Measurements from ENCODE around the gene ZNF70. TPM values are rescaled to one million over a fixed set of nuclear protein-coding genes. Genes with fewer than 3 reads are reported as not detected.

ZNF70 gene
- 2.0 TPM for total RNA-seq
- polyA plus RNA-seq = under 1 TPM; 0.06 to 0.49 (median 0.27) TPM

DNA sequence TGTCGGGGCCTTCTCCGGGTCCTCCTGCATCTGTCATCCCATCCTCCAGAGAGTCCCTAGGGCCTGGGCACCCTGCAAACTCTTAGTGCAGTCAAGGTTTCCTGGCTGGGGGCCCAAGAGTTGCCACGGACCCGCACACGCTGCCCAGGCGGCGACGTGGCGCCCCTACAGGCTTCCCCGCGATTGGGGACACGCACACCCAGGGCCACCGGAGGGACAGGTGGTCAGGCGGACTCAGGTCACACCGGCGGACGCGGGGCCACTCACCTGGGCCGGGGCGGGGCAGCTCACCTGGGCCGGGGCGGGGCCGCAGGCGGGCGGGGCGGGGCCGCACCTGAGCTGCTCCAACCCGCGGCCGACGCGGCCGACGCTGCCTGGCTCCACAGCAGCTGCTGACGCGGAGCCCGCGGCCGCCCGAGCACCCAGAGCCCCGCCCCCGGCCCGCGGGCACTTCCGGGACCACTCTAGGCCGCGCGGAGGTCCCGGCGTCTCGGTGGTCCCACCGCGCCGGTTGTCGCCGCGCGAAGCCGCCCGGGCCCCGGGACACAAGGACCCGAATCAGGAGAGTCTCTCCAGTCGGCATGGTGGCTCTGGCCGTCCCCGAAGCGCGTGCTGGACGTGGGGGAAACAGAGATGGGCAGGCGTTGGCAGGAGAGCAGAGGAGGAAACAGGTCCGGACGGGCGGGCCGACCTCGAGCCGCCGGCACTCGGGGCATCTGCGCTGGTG, at the start of gene ZNF70:
Gene ZNF70 (minus strand): TSS at position 399 of the 727 bp plus-strand sequence. CDS start 5,972 bp downstream, outside the sequence.
- H3K4me1 ChIP-seq (ENCODE audit: control insufficient read depth, insufficient read depth, low read length, poor library complexity, severe bottlenecking) = peaks cover 14% of the 10 kb centered on the region
- H3K27me3 ChIP-seq (ENCODE audit: control insufficient read depth, insufficient read depth, low read length) = no peaks in the 10 kb centered on the region
- peak; percentile 97 to 99 for ATAC-seq (ENCODE audit: low read depth in 2 of 2)
- Mint-ChIP-seq H3K27me3 (peaks cover 7% of the 10 kb centered on the region), H3K27ac (peak within 1 kb of the TSS; percentile 72 to 85 (median 82)), H3K4me1 (peaks cover 0 to 15% (median 10%) of the 10 kb centered on the region in 4 donors), H3K9me3 (peaks cover 0 to 4% (median 0%) of the 10 kb centered on the region in 7 donors), H3K36me3 (peaks cover 6% of the 10 kb centered on the region), H3K4me3 (peak within 1 kb of the TSS; percentile 81 to 88 (median 86))
- H3K27ac ChIP-seq (ENCODE audit: insufficient read depth, low read length, poor library complexity, severe bottlenecking) = peak within 1 kb of the TSS; percentile 43
- H3K36me3 ChIP-seq (ENCODE audit: control insufficient read depth, insufficient read depth, low read length) = no peaks in the 10 kb centered on the region
- peak within 1 kb of the TSS; percentile 74 for H3K4me3 ChIP-seq (ENCODE audit: low read depth, low read length)
- H3K9me3 ChIP-seq (ENCODE audit: control insufficient read depth in 2 of 2, low read length in 2 of 2) = no peaks in the 10 kb centered on the region
- DNase-seq = peak; percentile 80 to 91 (median 88)

DNA sequence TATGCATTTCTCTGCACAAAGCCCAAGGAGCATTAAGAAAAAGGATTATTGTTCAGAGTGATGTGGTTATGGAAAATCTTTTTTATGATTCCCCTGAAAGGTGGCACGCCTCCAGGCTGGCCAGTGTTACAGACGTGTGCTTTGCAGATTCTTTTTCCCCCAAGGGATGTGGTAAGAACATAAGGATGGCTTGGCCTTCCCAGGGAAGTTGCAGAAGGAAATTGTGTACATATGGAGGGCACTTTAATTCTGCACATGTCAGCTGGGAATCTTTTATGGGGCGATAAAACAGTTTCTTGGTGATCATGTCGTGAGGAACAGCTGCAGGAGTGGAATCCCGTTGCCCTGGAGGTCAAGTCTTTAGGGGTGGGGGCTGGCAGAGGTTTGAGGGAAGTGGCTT, 45.5 kb upstream of the ZNF70 start:
- no peaks in the 10 kb centered on the region for H3K9me3 ChIP-seq (ENCODE audit: control insufficient read depth in 2 of 2, low read length in 2 of 2)
- DNase-seq = no peak
- no peaks in the 10 kb centered on the region for H3K27me3 ChIP-seq (ENCODE audit: control insufficient read depth, insufficient read depth, low read length)
- H3K4me1 ChIP-seq (ENCODE audit: control insufficient read depth, insufficient read depth, low read length, poor library complexity, severe bottlenecking) = no peaks in the 10 kb centered on the region
- H3K27ac ChIP-seq (ENCODE audit: insufficient read depth, low read length, poor library complexity, severe bottlenecking) = no peak overlapping the region
- peak overlapping the region in 1 of 3 donors; percentile 31 for H3K27ac Mint-ChIP-seq
- H3K4me1 Mint-ChIP-seq = peaks cover 0 to 11% (median 8%) of the 10 kb centered on the region in 4 donors
- H3K27me3 Mint-ChIP-seq = no peaks in the 10 kb centered on the region
- H3K4me3 Mint-ChIP-seq = no peak overlapping the region
- no peak for ATAC-seq (ENCODE audit: low read depth in 2 of 2)
- H3K4me3 ChIP-seq (ENCODE audit: low read depth, low read length) = no peak overlapping the region
- H3K36me3 ChIP-seq (ENCODE audit: control insufficient read depth, insufficient read depth, low read length) = peaks cover 62% of the 10 kb centered on the region
- no peaks in the 10 kb centered on the region for H3K9me3 Mint-ChIP-seq
- peaks cover 32% of the 10 kb centered on the region for H3K36me3 Mint-ChIP-seq

DNA sequence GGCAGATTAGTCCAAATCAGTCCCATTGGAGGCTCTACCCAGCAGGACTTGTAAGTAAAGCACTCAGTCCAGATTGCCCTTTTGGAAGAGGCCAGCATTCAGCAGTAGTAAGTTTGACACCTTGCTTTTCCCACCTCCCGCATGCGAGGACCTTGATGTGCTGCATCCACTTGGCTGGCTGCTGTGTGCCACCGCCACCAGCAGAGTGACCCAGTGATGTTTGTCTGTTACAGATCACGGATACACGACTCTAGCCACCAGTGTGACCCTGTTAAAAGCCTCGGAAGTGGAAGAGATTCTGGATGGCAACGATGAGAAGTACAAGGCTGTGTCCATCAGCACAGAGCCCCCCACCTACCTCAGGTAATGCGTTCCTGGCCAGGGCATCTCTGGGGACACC, 42.4 kb upstream of the ZNF70 start:
- H3K4me1 Mint-ChIP-seq = peaks cover 10 to 33% (median 20%) of the 10 kb centered on the region in 4 donors
- ATAC-seq (ENCODE audit: low read depth in 2 of 2) (no peak), DNase-seq (no peak)
- H3K36me3 ChIP-seq (ENCODE audit: control insufficient read depth, insufficient read depth, low read length) = peaks cover 46% of the 10 kb centered on the region
- no peak overlapping the region for H3K27ac ChIP-seq (ENCODE audit: insufficient read depth, low read length, poor library complexity, severe bottlenecking)
- no peak overlapping the region for H3K27ac Mint-ChIP-seq
- peaks cover 22% of the 10 kb centered on the region for H3K36me3 Mint-ChIP-seq
- H3K9me3 ChIP-seq (ENCODE audit: control insufficient read depth in 2 of 2, low read length in 2 of 2) = no peaks in the 10 kb centered on the region
- H3K27me3 ChIP-seq (ENCODE audit: control insufficient read depth, insufficient read depth, low read length) = no peaks in the 10 kb centered on the region
- peaks cover 5% of the 10 kb centered on the region for H3K4me1 ChIP-seq (ENCODE audit: control insufficient read depth, insufficient read depth, low read length, poor library complexity, severe bottlenecking)
- H3K4me3 Mint-ChIP-seq = no peak overlapping the region
- no peaks in the 10 kb centered on the region for H3K27me3 Mint-ChIP-seq
- H3K4me3 ChIP-seq (ENCODE audit: low read depth, low read length) = no peak overlapping the region
- H3K9me3 Mint-ChIP-seq = no peaks in the 10 kb centered on the region

DNA sequence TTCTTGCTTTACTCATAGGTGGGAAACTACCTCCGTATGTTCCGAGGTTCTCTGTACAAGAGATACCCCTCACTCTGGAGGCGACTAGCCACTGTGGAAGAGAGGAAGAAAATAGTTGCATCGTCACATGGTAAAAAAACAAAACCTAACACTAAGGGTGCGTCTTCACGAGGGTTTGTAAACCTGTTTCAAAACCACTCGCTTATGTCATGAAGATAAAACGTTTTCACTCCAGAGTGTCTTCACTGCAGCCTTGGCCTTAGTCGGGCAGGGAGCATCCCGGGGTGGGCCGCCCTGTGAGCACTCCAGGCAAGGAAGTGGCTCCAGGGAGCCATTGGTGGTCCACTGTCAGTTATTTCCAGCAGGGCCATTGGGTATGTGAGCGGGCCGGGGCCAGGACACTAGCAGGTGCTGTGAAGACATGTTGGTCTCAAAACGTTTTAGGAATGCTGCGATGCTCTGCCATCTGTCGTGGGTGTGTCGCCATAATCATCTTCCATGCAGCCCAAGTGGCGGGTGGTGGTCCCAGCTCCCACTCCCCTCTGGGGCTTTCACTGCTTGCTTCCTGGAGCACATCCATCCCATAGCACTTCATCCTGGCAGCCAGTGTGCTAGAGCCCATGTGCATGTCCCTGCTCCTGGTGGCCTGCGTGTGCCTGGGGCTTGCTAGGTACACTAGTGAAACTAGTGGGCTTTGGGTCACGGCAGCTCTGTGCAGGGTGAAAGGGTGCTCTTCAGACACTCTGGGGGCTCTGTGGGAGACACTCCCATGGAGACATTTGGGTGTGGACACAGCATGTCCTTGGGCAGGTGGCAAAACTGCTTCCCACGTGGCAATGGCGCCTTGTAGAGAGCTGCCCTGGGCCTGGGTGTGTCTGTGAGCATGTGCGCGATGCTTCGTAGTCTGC, 41.1 kb upstream of the ZNF70 start:
- Mint-ChIP-seq H3K4me1 (peaks cover 14 to 41% (median 29%) of the 10 kb centered on the region in 4 donors), H3K27me3 (no peaks in the 10 kb centered on the region), H3K27ac (peak overlapping the region in 1 of 3 donors; percentile 59), H3K36me3 (peaks cover 20% of the 10 kb centered on the region), H3K9me3 (no peaks in the 10 kb centered on the region), H3K4me3 (peak overlapping the region in 2 of 4 donors; percentile 53 to 58)
- no peak overlapping the region for H3K4me3 ChIP-seq (ENCODE audit: low read depth, low read length)
- H3K27ac ChIP-seq (ENCODE audit: insufficient read depth, low read length, poor library complexity, severe bottlenecking) = no peak overlapping the region
- H3K9me3 ChIP-seq (ENCODE audit: control insufficient read depth in 2 of 2, low read length in 2 of 2) = no peaks in the 10 kb centered on the region
- H3K4me1 ChIP-seq (ENCODE audit: control insufficient read depth, insufficient read depth, low read length, poor library complexity, severe bottlenecking) = peaks cover 14% of the 10 kb centered on the region
- H3K27me3 ChIP-seq (ENCODE audit: control insufficient read depth, insufficient read depth, low read length) = no peaks in the 10 kb centered on the region
- peaks cover 45% of the 10 kb centered on the region for H3K36me3 ChIP-seq (ENCODE audit: control insufficient read depth, insufficient read depth, low read length)
- DNase-seq = no peak
- no peak for ATAC-seq (ENCODE audit: low read depth in 2 of 2)

DNA sequence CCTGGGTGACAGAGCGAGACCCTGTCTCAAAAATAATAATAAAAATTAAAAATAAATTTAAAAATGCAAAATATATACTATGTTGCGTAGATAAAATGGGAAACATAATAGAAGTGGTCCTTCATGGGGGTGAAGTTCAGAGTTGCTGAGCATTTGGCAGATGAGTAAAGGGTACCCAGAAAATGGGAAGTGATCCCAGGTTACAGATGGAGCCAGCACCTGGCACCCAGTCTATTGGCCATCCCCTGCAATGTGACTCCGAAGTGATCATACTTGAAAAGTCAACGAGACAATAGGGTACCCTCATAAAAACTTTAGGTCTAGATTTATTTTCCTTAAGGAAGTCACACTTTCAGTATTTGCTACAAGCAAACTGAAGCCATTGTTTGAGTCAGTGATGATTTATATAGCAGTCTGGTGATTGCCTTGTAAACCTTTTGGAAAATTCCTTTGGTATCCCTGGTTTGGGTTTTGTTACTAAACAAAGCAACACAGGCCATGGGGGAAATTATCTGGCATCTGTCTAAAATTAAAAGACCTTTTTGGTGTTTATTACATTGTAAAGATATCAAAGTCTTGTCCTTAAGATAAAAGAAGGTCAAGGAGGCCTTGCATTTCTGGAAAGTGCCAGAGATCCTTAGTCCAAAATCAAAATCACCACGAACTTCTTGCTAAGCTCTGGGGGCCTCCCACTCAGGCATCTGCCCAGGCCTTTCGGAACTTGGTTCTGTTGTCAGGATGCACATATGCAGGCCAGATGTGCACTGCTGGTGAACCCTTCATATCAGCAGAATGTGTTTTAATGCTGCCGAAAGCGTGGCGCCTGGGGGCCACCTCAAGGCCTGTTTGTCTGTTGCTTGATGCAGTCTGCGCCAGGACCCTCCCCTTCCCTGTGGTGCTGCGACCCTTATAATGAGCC, 40.2 kb upstream of the ZNF70 start:
- no peak for DNase-seq
- Histone ChIP-seq H3K4me3 (ENCODE audit: low read depth, low read length) (no peak overlapping the region), H3K27me3 (ENCODE audit: control insufficient read depth, insufficient read depth, low read length) (no peaks in the 10 kb centered on the region), H3K36me3 (ENCODE audit: control insufficient read depth, insufficient read depth, low read length) (peaks cover 38% of the 10 kb centered on the region), H3K9me3 (ENCODE audit: control insufficient read depth in 2 of 2, low read length in 2 of 2) (no peaks in the 10 kb centered on the region), H3K4me1 (ENCODE audit: control insufficient read depth, insufficient read depth, low read length, poor library complexity, severe bottlenecking) (peaks cover 20% of the 10 kb centered on the region), H3K27ac (ENCODE audit: insufficient read depth, low read length, poor library complexity, severe bottlenecking) (no peak overlapping the region)
- Mint-ChIP-seq H3K9me3 (no peaks in the 10 kb centered on the region), H3K27ac (no peak overlapping the region), H3K4me3 (no peak overlapping the region), H3K27me3 (no peaks in the 10 kb centered on the region), H3K4me1 (peaks cover 14 to 48% (median 33%) of the 10 kb centered on the region in 4 donors), H3K36me3 (peaks cover 13% of the 10 kb centered on the region)
- no peak for ATAC-seq (ENCODE audit: low read depth in 2 of 2)

DNA sequence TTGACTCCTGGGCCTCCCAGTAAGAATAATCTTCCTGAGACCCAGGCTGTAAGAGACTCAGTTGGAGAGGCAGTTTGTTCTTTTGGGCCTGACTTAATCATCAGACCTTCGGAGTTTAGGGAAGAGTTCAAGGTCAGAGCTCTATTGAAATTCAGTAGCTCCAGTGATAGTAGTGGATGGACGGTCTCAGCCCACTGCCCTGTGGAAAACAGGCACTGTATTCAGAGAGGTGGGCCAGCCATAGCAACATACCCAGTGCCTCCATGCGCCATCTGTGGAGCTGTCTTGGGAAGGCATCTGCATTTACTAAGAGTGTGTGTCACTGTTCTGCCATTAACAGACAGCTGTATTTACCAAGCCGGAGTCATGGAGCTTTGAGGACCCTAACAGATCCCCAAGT, 38.7 kb upstream of the ZNF70 start:
- no peak for DNase-seq
- peaks cover 20% of the 10 kb centered on the region for H3K4me1 ChIP-seq (ENCODE audit: control insufficient read depth, insufficient read depth, low read length, poor library complexity, severe bottlenecking)
- no peak overlapping the region for H3K27ac ChIP-seq (ENCODE audit: insufficient read depth, low read length, poor library complexity, severe bottlenecking)
- no peak for ATAC-seq (ENCODE audit: low read depth in 2 of 2)
- Mint-ChIP-seq H3K27me3 (no peaks in the 10 kb centered on the region), H3K27ac (peak overlapping the region in 1 of 3 donors; percentile 59), H3K9me3 (no peaks in the 10 kb centered on the region), H3K4me1 (peaks cover 14 to 51% (median 34%) of the 10 kb centered on the region in 4 donors), H3K4me3 (peak overlapping the region in 3 of 4 donors; percentile 35 to 76 (median 39)), H3K36me3 (peaks cover 12% of the 10 kb centered on the region)
- H3K9me3 ChIP-seq (ENCODE audit: control insufficient read depth in 2 of 2, low read length in 2 of 2) = no peaks in the 10 kb centered on the region
- no peak overlapping the region for H3K4me3 ChIP-seq (ENCODE audit: low read depth, low read length)
- H3K27me3 ChIP-seq (ENCODE audit: control insufficient read depth, insufficient read depth, low read length) = no peaks in the 10 kb centered on the region
- H3K36me3 ChIP-seq (ENCODE audit: control insufficient read depth, insufficient read depth, low read length) = peaks cover 29% of the 10 kb centered on the region

DNA sequence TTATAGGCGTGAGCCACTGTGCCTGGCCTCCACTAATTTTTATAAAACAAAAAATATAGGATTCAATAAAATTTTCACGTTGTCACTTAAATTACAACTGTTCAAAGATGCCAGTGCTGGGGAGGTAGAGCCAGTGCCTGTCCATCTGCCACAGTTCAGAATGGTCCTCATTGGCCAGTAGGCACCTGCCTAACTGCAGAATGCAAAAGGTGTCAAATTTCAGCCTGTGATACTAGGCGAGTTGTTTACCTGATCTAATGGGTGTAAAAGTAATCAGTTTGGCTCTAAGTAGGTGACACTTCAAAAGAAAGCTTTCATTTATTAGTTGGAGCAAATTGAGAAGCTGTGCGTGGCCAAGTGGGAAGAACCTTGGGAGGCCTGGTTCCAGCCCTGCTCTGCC, 38.2 kb upstream of the ZNF70 start:
- H3K9me3 Mint-ChIP-seq = no peaks in the 10 kb centered on the region
- no peaks in the 10 kb centered on the region for H3K9me3 ChIP-seq (ENCODE audit: control insufficient read depth in 2 of 2, low read length in 2 of 2)
- no peak overlapping the region for H3K4me3 ChIP-seq (ENCODE audit: low read depth, low read length)
- H3K36me3 ChIP-seq (ENCODE audit: control insufficient read depth, insufficient read depth, low read length) = peaks cover 26% of the 10 kb centered on the region
- H3K27me3 Mint-ChIP-seq = no peaks in the 10 kb centered on the region
- H3K36me3 Mint-ChIP-seq = peaks cover 12% of the 10 kb centered on the region
- H3K27ac ChIP-seq (ENCODE audit: insufficient read depth, low read length, poor library complexity, severe bottlenecking) = no peak overlapping the region
- H3K4me1 ChIP-seq (ENCODE audit: control insufficient read depth, insufficient read depth, low read length, poor library complexity, severe bottlenecking) = peaks cover 20% of the 10 kb centered on the region
- peak overlapping the region; percentile 75 to 95 (median 84) for H3K4me3 Mint-ChIP-seq
- peaks cover 14 to 51% (median 35%) of the 10 kb centered on the region in 4 donors for H3K4me1 Mint-ChIP-seq
- DNase-seq = no peak
- ATAC-seq (ENCODE audit: low read depth in 2 of 2) = no peak
- no peaks in the 10 kb centered on the region for H3K27me3 ChIP-seq (ENCODE audit: control insufficient read depth, insufficient read depth, low read length)
- H3K27ac Mint-ChIP-seq = no peak overlapping the region

Data from CD4-positive, CD25-positive, alpha-beta regulatory T cell (primary cell).